Kidney epithelial cell (primary cell): Measurements from ENCODE around the gene CD19. TPM values are rescaled to one million over a fixed set of nuclear protein-coding genes. Genes with fewer than 3 reads are reported as not detected.

ENCODE experiments used
- DNase-seq: peaks from one replicate; pipeline ENCODE4 v3.0.0-alpha.2; 2010; ENCODE audit warnings: low read depth
- H3K27me3 ChIP-seq: 2 replicates; pipeline ENCODE4 v1.6.0; 2011; ENCODE audit warnings: low read length; ENCODE audit not compliant: control insufficient read depth, insufficient read depth
- H3K36me3 ChIP-seq: 2 replicates; pipeline ENCODE4 v1.5.1; 2011; ENCODE audit warnings: low read length; ENCODE audit not compliant: control insufficient read depth, insufficient read depth
- H3K4me3 ChIP-seq: 2 replicates; pipeline ENCODE4 v1.5.1; 2011; ENCODE audit warnings: low read depth, mild to moderate bottlenecking, control low read depth, low read length
- total RNA-seq: library from RNA; depleted of rRNA; stranded (reverse); fragments of >200 nt; gene quantifications from 2 replicates; pipeline ENCODE4 v1.2.3, GENCODE V29; 2015
- TF ChIP-seq, protein P1 (sequence below): IDR thresholded peaks from 2 replicates; pipeline ENCODE4 v1.5.1; 2011; ENCODE audit warnings: mild to moderate bottlenecking, moderate library complexity, low read length, control low read depth, inconsistent platforms; ENCODE audit not compliant: insufficient read depth, poor library complexity, severe bottlenecking

The CD19 gene
- total RNA-seq, 1 donor from 2014 or later, result not detected

DNA sequence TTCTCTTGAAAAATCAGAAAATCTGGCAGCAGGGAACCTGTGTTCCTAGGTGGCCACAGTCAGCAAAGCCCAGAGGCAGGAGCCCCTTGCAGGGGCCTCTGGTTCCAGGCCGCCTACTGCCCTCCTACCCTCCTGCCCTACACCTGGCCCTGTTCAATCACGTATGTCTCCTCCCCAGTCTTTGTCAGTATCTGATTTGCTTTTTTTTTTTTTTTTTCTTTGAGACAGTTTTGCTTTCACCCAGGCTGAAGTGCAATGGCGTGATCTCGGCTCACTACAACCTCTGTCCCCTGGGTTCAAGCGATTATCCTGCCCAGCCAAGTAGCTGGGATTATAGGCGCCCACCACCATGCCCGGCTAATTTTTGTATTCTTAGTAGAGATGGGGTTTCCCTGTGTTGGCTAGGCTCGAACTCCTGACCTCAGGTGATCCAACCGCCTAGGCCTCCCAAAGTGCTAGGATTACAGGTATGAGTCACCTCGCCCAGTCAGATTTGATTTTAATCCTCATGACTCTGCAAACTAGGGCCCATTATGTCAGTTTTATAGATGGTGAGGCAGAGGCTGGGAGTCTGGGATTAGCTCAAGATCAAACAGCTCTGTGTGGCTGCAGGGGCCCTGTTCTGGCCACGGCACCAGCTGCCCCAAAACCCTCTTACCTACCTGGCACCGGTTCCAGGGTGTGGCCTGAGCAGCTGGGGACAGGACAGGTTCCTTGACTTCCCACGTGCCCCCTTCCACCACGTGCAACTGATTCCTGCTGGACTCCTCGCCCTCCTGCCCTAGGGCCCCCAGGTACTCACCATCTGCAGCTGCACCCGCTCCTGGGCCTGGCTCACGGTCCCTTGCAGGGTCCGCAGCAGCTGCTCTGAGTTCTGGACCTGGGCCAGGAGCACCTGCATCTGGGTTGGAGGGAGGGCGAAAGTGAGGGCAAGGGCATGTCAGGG is 21.4 kb upstream of the CD19 start:
- DNase-seq, result no peak

DNA sequence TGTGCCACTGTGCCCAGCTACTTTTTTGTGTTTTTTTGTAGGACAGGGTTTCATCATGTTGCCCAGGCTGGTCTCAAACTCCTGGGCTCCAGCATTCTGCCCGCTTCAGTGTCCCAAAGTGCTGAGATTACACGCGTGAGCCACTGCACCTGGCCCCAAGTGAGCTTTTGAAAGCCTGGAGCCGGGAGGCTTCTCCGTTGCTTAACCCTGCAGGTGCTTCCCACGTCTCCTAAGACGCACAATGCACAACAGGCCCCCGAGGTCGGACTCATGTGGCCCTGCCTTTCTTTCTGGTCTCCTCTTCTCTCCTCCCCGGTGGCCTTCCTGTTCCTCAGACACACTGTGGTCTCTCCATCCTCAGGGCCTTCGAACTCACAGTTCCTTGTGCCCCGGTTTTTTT is 19.2 kb upstream of the CD19 start:
- DNase-seq, result no peak
- H3K36me3 ChIP-seq, result no peaks in the 10 kb centered on the region
- H3K27me3 ChIP-seq, result no peaks in the 10 kb centered on the region
- H3K4me3 ChIP-seq, result no peak overlapping the region
- TF ChIP-seq, protein P1, sequence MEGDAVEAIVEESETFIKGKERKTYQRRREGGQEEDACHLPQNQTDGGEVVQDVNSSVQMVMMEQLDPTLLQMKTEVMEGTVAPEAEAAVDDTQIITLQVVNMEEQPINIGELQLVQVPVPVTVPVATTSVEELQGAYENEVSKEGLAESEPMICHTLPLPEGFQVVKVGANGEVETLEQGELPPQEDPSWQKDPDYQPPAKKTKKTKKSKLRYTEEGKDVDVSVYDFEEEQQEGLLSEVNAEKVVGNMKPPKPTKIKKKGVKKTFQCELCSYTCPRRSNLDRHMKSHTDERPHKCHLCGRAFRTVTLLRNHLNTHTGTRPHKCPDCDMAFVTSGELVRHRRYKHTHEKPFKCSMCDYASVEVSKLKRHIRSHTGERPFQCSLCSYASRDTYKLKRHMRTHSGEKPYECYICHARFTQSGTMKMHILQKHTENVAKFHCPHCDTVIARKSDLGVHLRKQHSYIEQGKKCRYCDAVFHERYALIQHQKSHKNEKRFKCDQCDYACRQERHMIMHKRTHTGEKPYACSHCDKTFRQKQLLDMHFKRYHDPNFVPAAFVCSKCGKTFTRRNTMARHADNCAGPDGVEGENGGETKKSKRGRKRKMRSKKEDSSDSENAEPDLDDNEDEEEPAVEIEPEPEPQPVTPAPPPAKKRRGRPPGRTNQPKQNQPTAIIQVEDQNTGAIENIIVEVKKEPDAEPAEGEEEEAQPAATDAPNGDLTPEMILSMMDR, result no peak

More for the DNA sequence above, 21.4 kb upstream of the CD19 start:
- no peaks in the 10 kb centered on the region for H3K27me3 ChIP-seq
- H3K36me3 ChIP-seq, result no peaks in the 10 kb centered on the region
- TF ChIP-seq, protein P1, result no peak
- no peak overlapping the region for H3K4me3 ChIP-seq

DNA sequence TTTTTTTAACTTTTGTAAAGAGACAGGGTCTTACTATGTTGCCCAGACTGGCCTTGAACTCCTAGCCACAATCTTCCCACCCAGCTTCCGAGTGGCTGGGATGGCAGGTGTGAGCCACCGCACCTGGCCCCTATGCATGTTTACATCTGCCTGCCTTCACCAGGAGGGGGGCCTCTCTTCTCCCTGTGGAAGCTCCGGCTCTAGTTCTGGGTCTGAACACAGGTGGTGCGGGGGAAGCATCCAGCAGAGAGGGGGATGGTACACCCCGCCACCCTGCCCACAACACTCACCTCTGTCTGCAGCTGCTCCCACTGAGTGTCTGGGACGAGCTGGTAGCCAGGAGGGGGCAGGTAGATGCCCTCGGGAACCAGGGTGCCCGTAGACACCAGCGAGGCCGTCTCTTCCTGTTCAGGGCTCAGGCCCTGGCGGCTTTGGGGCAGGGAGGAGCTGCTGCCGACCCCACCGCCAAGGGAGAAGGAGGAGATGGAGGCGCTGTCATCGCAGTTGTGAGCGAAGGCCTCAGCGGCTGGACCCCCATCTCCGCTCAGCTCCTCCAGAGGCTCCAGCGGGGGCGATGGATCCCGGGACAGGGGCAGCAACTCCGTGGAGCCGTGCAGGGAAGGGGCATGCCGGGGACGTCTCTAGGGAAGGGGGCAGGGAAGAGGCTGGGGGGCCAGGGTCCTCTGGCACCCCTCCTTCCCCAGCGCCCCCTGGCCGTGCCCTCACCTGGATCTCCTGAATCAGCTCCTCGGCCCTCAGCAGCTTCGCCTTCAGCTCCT is 17.6 kb upstream of the CD19 start:
- H3K36me3 ChIP-seq, result no peaks in the 10 kb centered on the region
- no peak for DNase-seq
- H3K4me3 ChIP-seq, result no peak overlapping the region
- no peaks in the 10 kb centered on the region for H3K27me3 ChIP-seq
- TF ChIP-seq, protein P1, result no peak

DNA sequence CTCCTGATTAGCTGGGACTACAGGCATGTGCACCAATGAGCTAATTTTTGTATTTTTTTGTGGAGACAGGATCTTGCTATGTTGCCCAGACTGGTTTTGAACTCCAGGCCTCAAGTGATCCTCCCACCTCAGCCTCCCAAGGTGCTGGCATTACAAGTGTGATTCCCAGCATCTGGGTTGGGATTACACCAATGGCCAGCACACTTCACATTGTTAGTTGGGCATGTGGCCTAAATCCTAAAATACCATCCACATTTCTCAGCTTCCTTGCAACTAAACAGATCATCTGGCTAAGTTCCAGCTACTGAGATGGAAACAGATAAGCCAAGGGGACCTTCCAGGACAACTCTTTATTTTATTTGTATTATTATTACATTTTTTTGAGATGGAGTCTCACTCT is 16.6 kb upstream of the CD19 start:
- TF ChIP-seq, protein P1, result no peak
- Histone ChIP-seq H3K36me3 (no peaks in the 10 kb centered on the region), H3K27me3 (no peaks in the 10 kb centered on the region), H3K4me3 (no peak overlapping the region)
- DNase-seq, result no peak

DNA sequence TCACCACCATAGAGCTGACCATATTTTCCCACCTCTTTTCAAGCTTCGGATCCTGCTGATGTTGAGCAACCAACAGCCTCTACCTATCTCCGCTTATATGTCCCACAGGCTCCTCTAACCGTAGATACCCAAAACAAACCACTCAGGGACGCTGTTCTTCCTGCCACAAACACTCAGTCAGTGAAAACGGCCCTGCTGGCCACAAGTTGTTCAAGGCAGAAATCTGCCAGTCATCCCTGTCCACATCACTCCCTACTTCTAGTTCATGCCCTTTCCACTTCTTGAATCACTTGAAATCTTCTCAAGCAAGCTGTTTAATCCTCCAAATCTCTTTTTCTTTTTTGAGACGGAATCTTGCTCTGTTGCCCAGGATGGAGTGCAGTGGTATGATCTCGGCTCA is 14.7 kb upstream of the CD19 start:
- TF ChIP-seq, protein P1, result no peak
- Histone ChIP-seq H3K36me3 (no peaks in the 10 kb centered on the region), H3K4me3 (no peak overlapping the region), H3K27me3 (no peaks in the 10 kb centered on the region)
- no peak for DNase-seq
